ENCODE results near the gene AMMECR1L.
"Not testable (repeated sequence)": the region's sequence is repeated elsewhere in the genome, so short reads cannot be mapped to it uniquely, and the experiment has no call there.

Gene AMMECR1L

GRCh38 chr2:127893033-127893432 is 7.3 kb upstream of the AMMECR1L start:
- no peak overlapping the region for H2AFZ ChIP-seq
- no peak overlapping the region for H3K4me2 ChIP-seq (ENCODE audit: low read length)
- H3K36me3 ChIP-seq (ENCODE audit: control insufficient read depth, insufficient read depth, low read length): no peaks in the 10 kb centered on the region
- no peaks in the 10 kb centered on the region for H3K9me3 ChIP-seq (ENCODE audit: control insufficient read depth, low read length)
- peaks cover 2% of the 10 kb centered on the region for H3K4me1 ChIP-seq
- no peaks in the 10 kb centered on the region for H3K79me2 ChIP-seq
- H3K9ac ChIP-seq: no peak overlapping the region
- H3K27ac ChIP-seq: no peak overlapping the region
- H3K27me3 ChIP-seq (ENCODE audit: control insufficient read depth, insufficient read depth, low read length): no peaks in the 10 kb centered on the region
- no peak for TF ChIP-seq CTCF (IDR thresholded peaks at IDR 0.05)
- no peak overlapping the region for H3K4me3 ChIP-seq (ENCODE audit: low read depth, low read length)

- H3K27ac ChIP-seq: no peak overlapping the region
- no peak overlapping the region for H3K9ac ChIP-seq
- H3K4me2 ChIP-seq (ENCODE audit: low read length): no peak overlapping the region
- no peaks in the 10 kb centered on the region for H3K27me3 ChIP-seq (ENCODE audit: control insufficient read depth, insufficient read depth, low read length)
- no peak overlapping the region for H2AFZ ChIP-seq
- H3K9me3 ChIP-seq (ENCODE audit: control insufficient read depth, low read length): no peaks in the 10 kb centered on the region
- peaks cover 12% of the 10 kb centered on the region for H3K4me1 ChIP-seq
- no peak for TF ChIP-seq CTCF (IDR thresholded peaks at IDR 0.05)
- H3K79me2 ChIP-seq: no peaks in the 10 kb centered on the region
- no peaks in the 10 kb centered on the region for H3K36me3 ChIP-seq (ENCODE audit: control insufficient read depth, insufficient read depth, low read length)
- H3K4me3 ChIP-seq (ENCODE audit: low read depth, low read length): no peak overlapping the region
These were observed 6.1 kb upstream of the AMMECR1L start for GRCh38 chr2:127891811-127892210.

GRCh38 chr2:127890756-127891155 is 5.0 kb upstream of the AMMECR1L start:
- H3K4me2 ChIP-seq (ENCODE audit: low read length); H2AFZ ChIP-seq; H3K79me2 ChIP-seq; H3K9me3 ChIP-seq (ENCODE audit: control insufficient read depth, low read length); H3K27me3 ChIP-seq (ENCODE audit: control insufficient read depth, insufficient read depth, low read length); H3K27ac ChIP-seq; H3K4me3 ChIP-seq (ENCODE audit: low read depth, low read length); H3K36me3 ChIP-seq (ENCODE audit: control insufficient read depth, insufficient read depth, low read length); H3K9ac ChIP-seq: not testable (repeated sequence)
- peaks cover 12% of the 10 kb centered on the region for H3K4me1 ChIP-seq

GRCh38 chr2:127888772-127889171 is 3.0 kb upstream of the AMMECR1L start:
- H3K9me3 ChIP-seq (ENCODE audit: control insufficient read depth, low read length): no peaks in the 10 kb centered on the region
- H3K27ac ChIP-seq: no peak overlapping the region
- no peak for TF ChIP-seq CTCF (IDR thresholded peaks at IDR 0.05)
- H3K4me2 ChIP-seq (ENCODE audit: low read length): no peak overlapping the region
- no peaks in the 10 kb centered on the region for H3K27me3 ChIP-seq (ENCODE audit: control insufficient read depth, insufficient read depth, low read length)
- H3K79me2 ChIP-seq: peaks cover 7% of the 10 kb centered on the region
- no peaks in the 10 kb centered on the region for H3K36me3 ChIP-seq (ENCODE audit: control insufficient read depth, insufficient read depth, low read length)
- no peak overlapping the region for H3K9ac ChIP-seq
- H3K4me1 ChIP-seq: peaks cover 18% of the 10 kb centered on the region
- no peak overlapping the region for H3K4me3 ChIP-seq (ENCODE audit: low read depth, low read length)
- no peak overlapping the region for H2AFZ ChIP-seq

GRCh38 chr2:127887776-127888130 is 2.0 kb upstream of the AMMECR1L start:
- Histone ChIP-seq H3K4me1 (peaks cover 18% of the 10 kb centered on the region), H3K36me3 (ENCODE audit: control insufficient read depth, insufficient read depth, low read length) (no peaks in the 10 kb centered on the region), H3K27ac (peak overlapping the region; percentile 78), H2AFZ (no peak overlapping the region), H3K4me3 (ENCODE audit: low read depth, low read length) (peak overlapping the region; percentile 59), H3K79me2 (peaks cover 13% of the 10 kb centered on the region), H3K4me2 (ENCODE audit: low read length) (no peak overlapping the region), H3K9ac (no peak overlapping the region), H3K9me3 (ENCODE audit: control insufficient read depth, low read length) (no peaks in the 10 kb centered on the region), H3K27me3 (ENCODE audit: control insufficient read depth, insufficient read depth, low read length) (no peaks in the 10 kb centered on the region)
- no peak for TF ChIP-seq CTCF (IDR thresholded peaks at IDR 0.05)
